Osteocyte (in vitro differentiated cells): ENCODE data around the gene FOXN3. TPM values are rescaled to one million over a fixed set of nuclear protein-coding genes. Genes with fewer than 3 reads are reported as not detected.
"Not testable (repeated sequence)": the region's sequence is repeated elsewhere in the genome, so short reads cannot be mapped to it uniquely, and the experiment has no call there.

ENCODE experiments used
- DNase-seq: peaks from one replicate; pipeline ENCODE4 v3.0.0; 2021; ENCODE audit warnings: mixed read lengths; ENCODE audit not compliant: unreplicated experiment; ENCODE audit errors: extremely low spot score
- H3K27ac Mint-ChIP-seq: one replicate; pipeline ENCODE4 v1.8.0; 2021; ENCODE audit warnings: mild to moderate bottlenecking, mixed read lengths; ENCODE audit not compliant: unreplicated experiment
- H3K27me3 Mint-ChIP-seq: one replicate; pipeline ENCODE4 v1.8.0; 2021; ENCODE audit warnings: mixed read lengths; ENCODE audit not compliant: unreplicated experiment
- H3K36me3 Mint-ChIP-seq: one replicate; pipeline ENCODE4 v1.8.0; 2021; ENCODE audit warnings: mixed read lengths; ENCODE audit not compliant: unreplicated experiment
- H3K4me1 Mint-ChIP-seq: one replicate; pipeline ENCODE4 v1.8.0; 2021; ENCODE audit warnings: mixed read lengths; ENCODE audit not compliant: unreplicated experiment
- H3K4me3 Mint-ChIP-seq: one replicate; pipeline ENCODE4 v1.8.0; 2021; ENCODE audit warnings: mild to moderate bottlenecking, moderate library complexity, mixed read lengths; ENCODE audit not compliant: unreplicated experiment
- H3K9me3 Mint-ChIP-seq: one replicate; pipeline ENCODE4 v1.8.0; 2021; ENCODE audit warnings: mixed read lengths; ENCODE audit not compliant: unreplicated experiment
- total RNA-seq: library from RNA; stranded (reverse); gene quantifications from 2 replicates; pipeline ENCODE4 v1.2.1, GENCODE V29; 2021
- TF ChIP-seq, protein P1 (sequence below): fragments of 200-600 bp; sonication (generic); IDR thresholded peaks from 2 replicates; pipeline ENCODE4 v1.5.0; 2021; ENCODE audit warnings: antibody characterized with exemption, mild to moderate bottlenecking, moderate library complexity

Gene FOXN3
- total RNA-seq, 1 donor from 2014 or later, result 120 TPM

DNA sequence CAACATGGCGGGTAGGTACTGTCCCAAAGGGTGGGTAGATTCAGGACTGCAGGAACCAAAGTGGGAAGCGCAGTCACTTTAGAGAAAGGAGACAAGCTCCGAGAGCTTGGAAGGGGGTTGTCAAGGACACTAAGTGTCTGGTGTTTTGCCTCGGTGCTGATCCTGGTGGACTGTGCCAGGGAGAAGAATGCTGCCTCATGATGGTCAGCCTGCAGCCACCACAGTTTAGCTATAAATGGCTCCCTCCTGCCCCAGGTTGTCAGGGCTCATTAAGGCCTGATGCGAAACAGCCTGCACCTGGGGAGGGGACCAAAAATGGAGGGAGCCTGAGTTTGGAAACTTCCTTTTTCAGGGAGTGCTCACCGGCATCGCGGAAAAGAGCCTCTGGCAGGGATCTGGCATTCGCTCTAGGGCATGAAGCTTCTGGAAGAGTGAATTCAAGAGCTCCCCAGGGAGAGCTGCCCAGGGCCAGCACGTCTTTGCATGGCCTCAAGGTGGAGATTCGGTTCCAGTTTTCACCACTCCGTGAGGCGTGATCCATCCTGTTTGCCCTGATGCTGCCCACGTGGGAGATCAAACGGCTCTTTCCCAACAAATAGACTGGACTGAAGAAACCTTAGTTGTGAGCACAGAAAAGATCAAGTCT is 164.0 kb downstream of the FOXN3 start:
- H3K27ac Mint-ChIP-seq, result peak overlapping the region; percentile 59
- DNase-seq, result no peak

DNA sequence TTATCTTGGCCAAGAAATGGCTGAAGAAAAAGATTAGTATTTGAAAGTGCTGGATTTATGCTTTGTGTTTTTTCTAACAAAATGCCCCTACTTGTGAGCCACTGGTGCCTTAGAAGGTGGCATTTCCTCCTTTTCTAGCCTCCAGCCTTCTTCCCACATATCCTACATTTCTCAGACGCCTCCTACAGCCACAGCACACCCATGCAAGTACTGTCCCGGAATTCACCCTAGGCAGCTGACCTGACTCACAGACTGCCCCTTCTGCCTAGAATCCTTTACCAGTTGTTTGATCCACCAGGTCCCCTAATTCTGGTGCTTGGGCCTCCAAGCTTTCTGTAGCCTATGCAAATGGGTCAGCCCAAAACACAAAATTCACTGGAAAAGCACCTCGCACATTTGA is 166.0 kb downstream of the FOXN3 start:
- Mint-ChIP-seq H3K36me3 (peaks cover 18% of the 10 kb centered on the region), H3K9me3 (no peaks in the 10 kb centered on the region), H3K27ac (peak overlapping the region; percentile 60), H3K4me1 (peaks cover 40% of the 10 kb centered on the region), H3K4me3 (no peak overlapping the region), H3K27me3 (no peaks in the 10 kb centered on the region)
- no peak for DNase-seq
- TF ChIP-seq, protein P1, sequence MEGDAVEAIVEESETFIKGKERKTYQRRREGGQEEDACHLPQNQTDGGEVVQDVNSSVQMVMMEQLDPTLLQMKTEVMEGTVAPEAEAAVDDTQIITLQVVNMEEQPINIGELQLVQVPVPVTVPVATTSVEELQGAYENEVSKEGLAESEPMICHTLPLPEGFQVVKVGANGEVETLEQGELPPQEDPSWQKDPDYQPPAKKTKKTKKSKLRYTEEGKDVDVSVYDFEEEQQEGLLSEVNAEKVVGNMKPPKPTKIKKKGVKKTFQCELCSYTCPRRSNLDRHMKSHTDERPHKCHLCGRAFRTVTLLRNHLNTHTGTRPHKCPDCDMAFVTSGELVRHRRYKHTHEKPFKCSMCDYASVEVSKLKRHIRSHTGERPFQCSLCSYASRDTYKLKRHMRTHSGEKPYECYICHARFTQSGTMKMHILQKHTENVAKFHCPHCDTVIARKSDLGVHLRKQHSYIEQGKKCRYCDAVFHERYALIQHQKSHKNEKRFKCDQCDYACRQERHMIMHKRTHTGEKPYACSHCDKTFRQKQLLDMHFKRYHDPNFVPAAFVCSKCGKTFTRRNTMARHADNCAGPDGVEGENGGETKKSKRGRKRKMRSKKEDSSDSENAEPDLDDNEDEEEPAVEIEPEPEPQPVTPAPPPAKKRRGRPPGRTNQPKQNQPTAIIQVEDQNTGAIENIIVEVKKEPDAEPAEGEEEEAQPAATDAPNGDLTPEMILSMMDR, result no peak

More for the DNA sequence above, 164.0 kb downstream of the FOXN3 start:
- Mint-ChIP-seq H3K4me1 (peaks cover 35% of the 10 kb centered on the region), H3K9me3 (no peaks in the 10 kb centered on the region), H3K4me3 (no peak overlapping the region), H3K36me3 (peaks cover 18% of the 10 kb centered on the region), H3K27me3 (no peaks in the 10 kb centered on the region)
- TF ChIP-seq, protein P1, result peak; percentile 21

DNA sequence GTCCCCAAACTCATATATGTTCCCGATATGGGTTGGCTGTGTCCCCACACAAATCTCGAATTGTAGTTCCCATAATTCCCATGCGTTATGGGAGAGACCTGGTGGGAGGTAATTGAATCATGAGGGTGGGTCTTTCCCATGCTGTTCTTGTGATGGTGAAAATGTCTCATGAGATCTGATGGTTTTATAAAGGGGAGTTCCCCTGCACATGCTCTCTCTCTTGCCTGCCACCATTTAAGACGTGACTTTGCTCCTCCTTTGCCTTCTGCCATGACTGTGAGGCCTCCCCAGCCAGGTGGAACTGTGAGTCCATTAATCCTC is 166.4 kb downstream of the FOXN3 start:
- Mint-ChIP-seq H3K27ac (peak overlapping the region; percentile 60), H3K36me3 (peaks cover 18% of the 10 kb centered on the region), H3K4me1 (peaks cover 40% of the 10 kb centered on the region)
- H3K9me3 Mint-ChIP-seq, H3K4me3 Mint-ChIP-seq, H3K27me3 Mint-ChIP-seq, DNase-seq: not testable (repeated sequence)

DNA sequence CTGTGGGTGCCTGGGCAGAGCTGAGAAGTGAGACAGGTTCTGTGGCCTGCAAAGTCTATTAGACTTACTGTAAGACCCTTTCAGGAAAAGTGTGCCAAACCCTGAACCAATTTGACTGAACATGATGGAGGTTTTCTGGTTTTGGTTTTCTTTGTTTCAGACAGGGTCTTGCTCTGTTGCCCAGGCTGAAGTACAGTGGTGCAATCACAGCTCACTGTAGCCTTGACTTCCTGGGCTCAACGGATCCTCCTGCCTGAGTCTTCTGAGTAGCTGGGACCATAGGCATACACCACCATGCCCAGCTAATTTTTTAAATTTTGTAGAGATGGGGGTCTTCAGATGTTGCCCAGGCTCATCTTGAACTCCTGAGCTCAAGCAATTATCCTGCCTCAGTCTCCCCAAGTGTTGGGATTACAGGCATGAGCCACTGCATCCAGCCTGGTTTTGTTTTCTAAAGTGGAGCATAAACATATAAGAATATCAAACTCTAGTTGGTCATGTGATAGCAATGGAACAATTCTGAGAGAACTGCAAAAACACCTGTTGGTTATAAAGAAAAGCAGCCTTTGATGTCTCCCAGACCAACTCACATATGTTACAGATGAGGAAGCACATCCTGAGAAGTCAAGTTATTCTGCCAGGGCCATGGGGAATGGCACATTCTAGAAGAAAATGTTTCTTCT is 166.9 kb downstream of the FOXN3 start:
- Mint-ChIP-seq H3K27ac (peak overlapping the region; percentile 60), H3K4me3 (no peak overlapping the region), H3K4me1 (peaks cover 40% of the 10 kb centered on the region), H3K36me3 (peaks cover 21% of the 10 kb centered on the region), H3K9me3 (no peaks in the 10 kb centered on the region), H3K27me3 (no peaks in the 10 kb centered on the region)
- no peak for DNase-seq
- TF ChIP-seq, protein P1, result no peak

DNA sequence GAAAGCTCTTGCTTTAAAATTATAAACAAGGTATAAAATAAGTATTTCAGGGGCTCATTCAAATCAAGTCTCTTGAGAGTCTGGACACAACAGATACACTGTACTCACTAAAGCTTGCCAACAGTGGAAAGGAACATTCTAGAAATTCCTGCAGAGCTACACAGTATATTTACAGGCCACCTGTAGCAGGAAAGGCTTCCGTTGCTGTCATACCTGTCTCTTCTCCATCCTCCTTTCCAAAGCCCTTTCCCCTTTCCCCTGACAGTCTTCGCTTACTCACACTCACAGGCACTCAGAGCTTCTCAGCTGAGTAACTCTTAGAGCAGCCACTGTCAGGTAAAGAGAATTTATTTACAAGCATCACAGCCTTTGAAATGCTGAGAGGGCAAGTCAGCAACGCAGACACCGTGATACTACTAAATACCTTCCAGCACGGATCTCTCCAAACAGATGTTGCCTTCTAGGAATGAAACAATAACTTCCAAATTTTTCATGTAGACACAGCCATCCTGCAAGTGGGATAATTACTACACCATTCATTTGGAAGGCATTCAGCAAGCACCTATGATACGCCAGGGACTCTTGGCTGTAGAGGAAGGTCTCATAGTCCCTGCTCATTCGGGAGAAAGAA is 167.9 kb downstream of the FOXN3 start:
- Mint-ChIP-seq H3K4me1 (peaks cover 42% of the 10 kb centered on the region), H3K4me3 (no peak overlapping the region), H3K27ac (no peak overlapping the region), H3K36me3 (peaks cover 24% of the 10 kb centered on the region), H3K27me3 (no peaks in the 10 kb centered on the region), H3K9me3 (no peaks in the 10 kb centered on the region)
- TF ChIP-seq, protein P1, result no peak
- DNase-seq, result no peak
